Liver (tissue), 9 donors: ENCODE data around the gene CUBN. TPM values are rescaled to one million over a fixed set of nuclear protein-coding genes. Genes with fewer than 3 reads are reported as not detected.

Experiments used
- DNase-seq: peaks from one replicate; pipeline ENCODE4 v3.0.0-alpha.2; 2017; ENCODE audit warnings: low spot score
- H3K27ac ChIP-seq, 2 donors: one replicate each; pipeline ENCODE4 v1.7.0; 2013; ENCODE audit warnings: inconsistent platforms in 2 of 2, low read length in 2 of 2, control low read depth in 1 of 2, low read depth in 1 of 2, mild to moderate bottlenecking in 1 of 2
- H3K27me3 ChIP-seq, 4 donors: one replicate each; pipeline versions ENCODE4 v1.6.1 to v1.7.0; 2013; ENCODE audit warnings: low read length in 3 of 4, inconsistent platforms in 1 of 4, mild to moderate bottlenecking in 1 of 4, moderate library complexity in 1 of 4; ENCODE audit not compliant: control insufficient read depth in 4 of 4, insufficient read depth in 4 of 4
- H3K36me3 ChIP-seq, 4 donors: one replicate each; pipeline versions ENCODE4 v1.6.1 to v1.7.0; 2013; ENCODE audit warnings: low read length in 3 of 4, mild to moderate bottlenecking in 3 of 4, low read depth in 1 of 4, moderate library complexity in 1 of 4; ENCODE audit not compliant: control insufficient read depth in 4 of 4, insufficient read depth in 3 of 4
- H3K4me1 ChIP-seq, 4 donors: one replicate each; pipeline versions ENCODE4 v1.6.1 to v1.7.0; 2013; ENCODE audit warnings: low read length in 3 of 4, mild to moderate bottlenecking in 3 of 4, moderate library complexity in 1 of 4; ENCODE audit not compliant: control insufficient read depth in 4 of 4, insufficient read depth in 4 of 4
- H3K4me3 ChIP-seq, 3 donors: one replicate each; pipeline versions ENCODE4 v1.6.1 to v1.7.0; 2013; ENCODE audit warnings: low read length in 3 of 3, control low read depth in 1 of 3, low read depth in 1 of 3, mild to moderate bottlenecking in 1 of 3
- H3K9ac ChIP-seq, 2 donors: one replicate each; pipeline ENCODE4 v1.7.0; 2013; ENCODE audit warnings: low read length in 2 of 2, mild to moderate bottlenecking in 2 of 2, moderate library complexity in 2 of 2, control low read depth in 1 of 2, low read depth in 1 of 2
- H3K9me3 ChIP-seq, 4 donors: one replicate each; pipeline versions ENCODE4 v1.6.1 to v1.7.0; 2013; ENCODE audit warnings: low read length in 3 of 4; ENCODE audit not compliant: control insufficient read depth in 4 of 4
- EGR1 ChIP-seq, 2 donors: IDR thresholded peaks; 2 replicates each; pipeline ENCODE4 v1.6.1; 2016 to 2018; ENCODE audit warnings: antibody characterized with exemption in 2 of 2, low read depth in 2 of 2
- FOXA1 ChIP-seq: IDR thresholded peaks from 2 replicates; pipeline ENCODE4 v1.6.1; 2016; ENCODE audit warnings: antibody characterized with exemption
- FOXA2 ChIP-seq: IDR thresholded peaks from 2 replicates; pipeline ENCODE4 v1.6.1; 2016; ENCODE audit warnings: antibody characterized with exemption
- GABPA ChIP-seq, 2 donors: IDR thresholded peaks in 1 of 2; conservative IDR thresholded peaks in 1 of 2; 2 replicates each; pipeline ENCODE4 v1.6.1; 2016; ENCODE audit warnings: antibody characterized with exemption in 2 of 2, mild to moderate bottlenecking in 1 of 2, moderate library complexity in 1 of 2
- HNF4A ChIP-seq, 2 donors: conservative IDR thresholded peaks; 2 replicates each; pipeline ENCODE4 v1.6.1; 2016; ENCODE audit warnings: antibody characterized with exemption in 2 of 2, mild to moderate bottlenecking in 2 of 2
- HNF4G ChIP-seq: IDR thresholded peaks from 2 replicates; pipeline ENCODE4 v1.6.1; 2016; ENCODE audit warnings: antibody characterized with exemption
- JUND ChIP-seq, 2 donors: IDR thresholded peaks; 2 replicates each; pipeline ENCODE4 v1.6.1; 2016; ENCODE audit warnings: antibody characterized with exemption in 2 of 2
- NR2F2 ChIP-seq: IDR thresholded peaks from 2 replicates; pipeline ENCODE4 v1.6.1; 2016; ENCODE audit warnings: antibody characterized with exemption
- RAD21 ChIP-seq, 2 donors: IDR thresholded peaks; 2 replicates each; pipeline ENCODE4 v1.6.1; 2016; ENCODE audit warnings: antibody characterized with exemption in 2 of 2, mild to moderate bottlenecking in 2 of 2
- RXRA ChIP-seq, 2 donors: IDR thresholded peaks; 2 replicates each; pipeline ENCODE4 v1.6.1; 2017 to 2018; ENCODE audit warnings: antibody characterized with exemption in 2 of 2, mild to moderate bottlenecking in 1 of 2
- SP1 ChIP-seq: IDR thresholded peaks from 2 replicates; pipeline ENCODE4 v1.6.1; 2018; ENCODE audit warnings: antibody characterized with exemption, mild to moderate bottlenecking
- TAF1 ChIP-seq: conservative IDR thresholded peaks from 2 replicates; pipeline ENCODE4 v1.6.1; 2016; ENCODE audit warnings: antibody characterized with exemption, mild to moderate bottlenecking
- YY1 ChIP-seq: IDR thresholded peaks from 2 replicates; pipeline ENCODE4 v1.6.1; 2016; ENCODE audit warnings: antibody characterized with exemption, mild to moderate bottlenecking
- WGBS: extraction: QIAGEN DNeasy Blood & Tissue Kit; methylation state at CpG from one replicate; pipeline ENCODE4 v1.1.7; 2013; 5-methylcytosine and 5-hydroxymethylcytosine counted together
- polyA plus RNA-seq, 2 donors: library from polyadenylated mRNA; stranded (reverse) in 1 of 2; unstranded in 1 of 2; fragments of 200-250 nt in 1 of 2; fragments of >200 nt in 1 of 2; fragmentation: Nextera tagmentation in 1 of 2; extraction: Ambion mirVana in 1 of 2; gene quantifications; one replicate each; pipeline versions ENCODE4 v1.2.1 to v1.2.3, GENCODE V29; 2013 to 2015
- total RNA-seq, 2 donors: library from RNA; depleted of rRNA; stranded (reverse); fragments of >200 nt; gene quantifications; one replicate each; pipeline ENCODE4 v1.2.3, GENCODE V29; 2014
- TF ChIP-seq, protein P1 (sequence below): IDR thresholded peaks from 2 replicates; pipeline ENCODE4 v1.6.1; 2016; ENCODE audit warnings: antibody characterized with exemption
- TF ChIP-seq, protein P2 (sequence below): IDR thresholded peaks from 2 replicates; pipeline ENCODE4 v1.6.1; 2016; ENCODE audit warnings: antibody characterized with exemption, mild to moderate bottlenecking
- TF ChIP-seq, protein P3 (sequence below): fragments of 150-350 bp; IDR thresholded peaks from 2 replicates; pipeline ENCODE4 v1.5.1; 2017; ENCODE audit warnings: improper control_type of control experiment, low read depth, low read length; ENCODE audit not compliant: missing input control
- TF ChIP-seq, protein P4 (sequence below): IDR thresholded peaks from 2 replicates; pipeline ENCODE4 v1.6.1; 2016; ENCODE audit warnings: antibody characterized with exemption
- TF ChIP-seq, protein P5 (sequence below): IDR thresholded peaks from 2 replicates; pipeline ENCODE4 v1.6.1; 2016; ENCODE audit warnings: antibody characterized with exemption
- donor health status: healthy.
- donor health status: healthy.
- donor health status: healthy.
- donor health status: healthy.
- donor health status: healthy.

The CUBN gene
- total and polyA plus RNA-seq, 4 donors, result 0.01 to 0.67 (median 0.30) TPM

DNA sequence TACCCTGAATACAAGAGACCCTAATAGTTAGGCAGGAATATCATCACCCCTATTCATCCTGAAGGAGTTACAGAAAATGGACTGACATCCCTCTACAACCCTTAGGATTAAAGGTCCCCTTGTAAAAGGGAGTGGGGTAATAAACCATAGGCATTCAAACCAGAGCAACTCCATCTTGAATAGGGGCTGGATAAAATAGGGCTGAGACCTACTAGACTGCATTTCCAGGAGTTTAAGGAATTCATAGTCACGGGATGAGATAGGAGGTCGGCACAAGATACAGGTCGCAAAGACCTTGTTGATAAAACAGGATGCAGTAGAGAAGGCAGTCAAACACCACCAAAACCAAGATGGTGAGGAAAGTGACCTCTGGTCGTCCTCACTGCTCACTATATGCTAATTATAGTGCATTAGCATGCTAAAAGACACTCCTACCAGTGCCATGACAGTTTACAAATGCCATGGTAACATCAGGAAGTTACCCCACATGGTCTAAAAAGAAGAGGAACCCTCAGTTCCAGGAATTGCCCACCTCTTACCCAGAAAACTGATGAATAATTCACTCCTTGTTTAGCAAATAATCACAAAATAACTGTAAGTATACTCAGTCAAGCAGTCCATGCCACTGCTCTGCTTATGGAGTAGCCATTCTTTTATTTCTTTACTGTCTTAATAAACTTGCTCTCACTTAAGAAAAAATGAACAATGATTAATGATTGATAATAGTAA, 37.2 kb downstream of the CUBN start:
- H3K9ac ChIP-seq, result no peak overlapping the region
- no peaks in the 10 kb centered on the region for H3K27me3 ChIP-seq
- no peaks in the 10 kb centered on the region for H3K9me3 ChIP-seq
- no peak overlapping the region for H3K4me3 ChIP-seq
- WGBS, result 89% methylated on average over 4 of the region's 4 CpGs
- no peaks in the 10 kb centered on the region for H3K36me3 ChIP-seq
- DNase-seq, result no peak
- TF ChIP-seq NR2F2, result no peak
- TF ChIP-seq RAD21 (IDR thresholded peaks at IDR 0.05), result no peak
- TF ChIP-seq GABPA (IDR thresholded peaks at IDR 0.05 in 1 of 2, conservative IDR thresholded peaks at IDR 0.05 in 1 of 2), result no peak
- TF ChIP-seq HNF4G, result no peak
- TF ChIP-seq, protein P1, sequence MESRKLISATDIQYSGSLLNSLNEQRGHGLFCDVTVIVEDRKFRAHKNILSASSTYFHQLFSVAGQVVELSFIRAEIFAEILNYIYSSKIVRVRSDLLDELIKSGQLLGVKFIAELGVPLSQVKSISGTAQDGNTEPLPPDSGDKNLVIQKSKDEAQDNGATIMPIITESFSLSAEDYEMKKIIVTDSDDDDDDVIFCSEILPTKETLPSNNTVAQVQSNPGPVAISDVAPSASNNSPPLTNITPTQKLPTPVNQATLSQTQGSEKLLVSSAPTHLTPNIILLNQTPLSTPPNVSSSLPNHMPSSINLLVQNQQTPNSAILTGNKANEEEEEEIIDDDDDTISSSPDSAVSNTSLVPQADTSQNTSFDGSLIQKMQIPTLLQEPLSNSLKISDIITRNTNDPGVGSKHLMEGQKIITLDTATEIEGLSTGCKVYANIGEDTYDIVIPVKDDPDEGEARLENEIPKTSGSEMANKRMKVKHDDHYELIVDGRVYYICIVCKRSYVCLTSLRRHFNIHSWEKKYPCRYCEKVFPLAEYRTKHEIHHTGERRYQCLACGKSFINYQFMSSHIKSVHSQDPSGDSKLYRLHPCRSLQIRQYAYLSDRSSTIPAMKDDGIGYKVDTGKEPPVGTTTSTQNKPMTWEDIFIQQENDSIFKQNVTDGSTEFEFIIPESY, result no peak
- TF ChIP-seq, protein P2, sequence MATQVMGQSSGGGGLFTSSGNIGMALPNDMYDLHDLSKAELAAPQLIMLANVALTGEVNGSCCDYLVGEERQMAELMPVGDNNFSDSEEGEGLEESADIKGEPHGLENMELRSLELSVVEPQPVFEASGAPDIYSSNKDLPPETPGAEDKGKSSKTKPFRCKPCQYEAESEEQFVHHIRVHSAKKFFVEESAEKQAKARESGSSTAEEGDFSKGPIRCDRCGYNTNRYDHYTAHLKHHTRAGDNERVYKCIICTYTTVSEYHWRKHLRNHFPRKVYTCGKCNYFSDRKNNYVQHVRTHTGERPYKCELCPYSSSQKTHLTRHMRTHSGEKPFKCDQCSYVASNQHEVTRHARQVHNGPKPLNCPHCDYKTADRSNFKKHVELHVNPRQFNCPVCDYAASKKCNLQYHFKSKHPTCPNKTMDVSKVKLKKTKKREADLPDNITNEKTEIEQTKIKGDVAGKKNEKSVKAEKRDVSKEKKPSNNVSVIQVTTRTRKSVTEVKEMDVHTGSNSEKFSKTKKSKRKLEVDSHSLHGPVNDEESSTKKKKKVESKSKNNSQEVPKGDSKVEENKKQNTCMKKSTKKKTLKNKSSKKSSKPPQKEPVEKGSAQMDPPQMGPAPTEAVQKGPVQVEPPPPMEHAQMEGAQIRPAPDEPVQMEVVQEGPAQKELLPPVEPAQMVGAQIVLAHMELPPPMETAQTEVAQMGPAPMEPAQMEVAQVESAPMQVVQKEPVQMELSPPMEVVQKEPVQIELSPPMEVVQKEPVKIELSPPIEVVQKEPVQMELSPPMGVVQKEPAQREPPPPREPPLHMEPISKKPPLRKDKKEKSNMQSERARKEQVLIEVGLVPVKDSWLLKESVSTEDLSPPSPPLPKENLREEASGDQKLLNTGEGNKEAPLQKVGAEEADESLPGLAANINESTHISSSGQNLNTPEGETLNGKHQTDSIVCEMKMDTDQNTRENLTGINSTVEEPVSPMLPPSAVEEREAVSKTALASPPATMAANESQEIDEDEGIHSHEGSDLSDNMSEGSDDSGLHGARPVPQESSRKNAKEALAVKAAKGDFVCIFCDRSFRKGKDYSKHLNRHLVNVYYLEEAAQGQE, result no peak
- no peak for TF ChIP-seq TAF1
- TF ChIP-seq, protein P3, sequence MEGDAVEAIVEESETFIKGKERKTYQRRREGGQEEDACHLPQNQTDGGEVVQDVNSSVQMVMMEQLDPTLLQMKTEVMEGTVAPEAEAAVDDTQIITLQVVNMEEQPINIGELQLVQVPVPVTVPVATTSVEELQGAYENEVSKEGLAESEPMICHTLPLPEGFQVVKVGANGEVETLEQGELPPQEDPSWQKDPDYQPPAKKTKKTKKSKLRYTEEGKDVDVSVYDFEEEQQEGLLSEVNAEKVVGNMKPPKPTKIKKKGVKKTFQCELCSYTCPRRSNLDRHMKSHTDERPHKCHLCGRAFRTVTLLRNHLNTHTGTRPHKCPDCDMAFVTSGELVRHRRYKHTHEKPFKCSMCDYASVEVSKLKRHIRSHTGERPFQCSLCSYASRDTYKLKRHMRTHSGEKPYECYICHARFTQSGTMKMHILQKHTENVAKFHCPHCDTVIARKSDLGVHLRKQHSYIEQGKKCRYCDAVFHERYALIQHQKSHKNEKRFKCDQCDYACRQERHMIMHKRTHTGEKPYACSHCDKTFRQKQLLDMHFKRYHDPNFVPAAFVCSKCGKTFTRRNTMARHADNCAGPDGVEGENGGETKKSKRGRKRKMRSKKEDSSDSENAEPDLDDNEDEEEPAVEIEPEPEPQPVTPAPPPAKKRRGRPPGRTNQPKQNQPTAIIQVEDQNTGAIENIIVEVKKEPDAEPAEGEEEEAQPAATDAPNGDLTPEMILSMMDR, result no peak
- TF ChIP-seq EGR1 (IDR thresholded peaks at IDR 0.05; ENCODE audit: low read depth in 2 of 2), result no peak
- no peak for TF ChIP-seq FOXA1
- no peak for TF ChIP-seq YY1
- TF ChIP-seq SP1, result no peak
- TF ChIP-seq, protein P4, sequence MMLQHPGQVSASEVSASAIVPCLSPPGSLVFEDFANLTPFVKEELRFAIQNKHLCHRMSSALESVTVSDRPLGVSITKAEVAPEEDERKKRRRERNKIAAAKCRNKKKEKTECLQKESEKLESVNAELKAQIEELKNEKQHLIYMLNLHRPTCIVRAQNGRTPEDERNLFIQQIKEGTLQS, result no peak
- no peak for TF ChIP-seq RXRA (IDR thresholded peaks at IDR 0.05)
- no peak for TF ChIP-seq JUND (IDR thresholded peaks at IDR 0.05)
- no peak for TF ChIP-seq HNF4A (conservative IDR thresholded peaks at IDR 0.05)
- TF ChIP-seq FOXA2, result no peak
- TF ChIP-seq, protein P5, sequence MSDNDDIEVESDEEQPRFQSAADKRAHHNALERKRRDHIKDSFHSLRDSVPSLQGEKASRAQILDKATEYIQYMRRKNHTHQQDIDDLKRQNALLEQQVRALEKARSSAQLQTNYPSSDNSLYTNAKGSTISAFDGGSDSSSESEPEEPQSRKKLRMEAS, result no peak
- no peak overlapping the region for H3K27ac ChIP-seq
- no peaks in the 10 kb centered on the region for H3K4me1 ChIP-seq
